ENCODE measurements around the gene LHX5. TPM values are rescaled to one million over a fixed set of nuclear protein-coding genes. Genes with fewer than 3 reads are reported as not detected.

LHX5 gene
- total RNA-seq, 1 donor = not detected

GRCh38 chr12:113465808-113466453 is 5.7 kb downstream of the LHX5 start:
- no peak overlapping the region for H3K4me3 ChIP-seq (ENCODE audit: low read depth, low read length)
- TF ChIP-seq CTCF (IDR thresholded peaks at IDR 0.05; ENCODE audit: insufficient read depth, low read length) = no peak
- DNase-seq (ENCODE audit: low read depth) = no peak

DNA sequence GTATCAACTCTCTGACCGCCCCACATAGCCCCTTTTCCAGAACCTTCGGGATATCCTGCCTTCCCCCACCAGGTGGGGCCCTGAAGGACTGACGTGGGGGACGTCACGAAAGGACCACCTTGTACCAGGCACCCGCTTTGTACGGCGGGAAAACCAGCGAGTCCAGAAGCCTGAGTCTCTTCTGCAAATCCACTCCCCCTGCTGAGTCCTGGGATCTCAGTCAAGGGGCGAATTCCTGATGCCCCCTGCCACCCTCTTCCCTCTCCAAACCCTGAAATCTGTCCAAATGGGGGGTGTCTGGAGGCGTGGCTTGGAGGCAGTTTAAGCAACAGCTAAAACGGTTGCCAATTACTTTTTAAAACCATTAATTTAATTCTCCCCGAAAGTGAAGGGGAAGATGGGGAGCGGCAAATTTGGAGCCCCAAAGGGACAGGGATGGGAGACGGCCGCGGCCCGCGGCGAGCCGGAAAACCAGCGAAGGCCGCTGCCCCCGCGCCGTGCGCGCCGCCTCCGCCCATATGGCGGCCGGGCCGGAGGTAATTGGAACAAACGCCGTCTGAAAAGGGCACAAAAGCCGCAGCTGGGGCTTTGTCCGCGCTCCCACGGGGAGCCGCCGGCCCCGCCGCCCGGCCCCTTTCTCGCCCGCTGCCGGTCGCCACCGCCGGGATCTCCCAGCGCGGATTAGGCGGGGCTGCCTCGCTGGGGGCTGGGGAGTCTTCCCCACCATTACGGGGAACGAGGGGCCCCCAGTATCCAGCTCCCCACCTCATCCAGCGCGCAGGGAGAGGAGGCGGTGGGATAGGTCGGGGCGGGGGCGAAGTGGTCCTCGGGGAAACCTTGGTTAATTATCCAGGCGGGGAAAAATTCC is 6.6 kb downstream of the LHX5 start:
- no peak for DNase-seq (ENCODE audit: low read depth)
- no peak overlapping the region for H3K4me3 ChIP-seq (ENCODE audit: low read depth, low read length)
- no peak for TF ChIP-seq CTCF (IDR thresholded peaks at IDR 0.05; ENCODE audit: insufficient read depth, low read length)

GRCh38 chr12:113464452-113464775 is 7.3 kb downstream of the LHX5 start:
- H3K4me3 ChIP-seq (ENCODE audit: low read depth, low read length) = no peak overlapping the region
- TF ChIP-seq CTCF (IDR thresholded peaks at IDR 0.05; ENCODE audit: insufficient read depth, low read length) = no peak
- no peak for DNase-seq (ENCODE audit: low read depth)

DNA sequence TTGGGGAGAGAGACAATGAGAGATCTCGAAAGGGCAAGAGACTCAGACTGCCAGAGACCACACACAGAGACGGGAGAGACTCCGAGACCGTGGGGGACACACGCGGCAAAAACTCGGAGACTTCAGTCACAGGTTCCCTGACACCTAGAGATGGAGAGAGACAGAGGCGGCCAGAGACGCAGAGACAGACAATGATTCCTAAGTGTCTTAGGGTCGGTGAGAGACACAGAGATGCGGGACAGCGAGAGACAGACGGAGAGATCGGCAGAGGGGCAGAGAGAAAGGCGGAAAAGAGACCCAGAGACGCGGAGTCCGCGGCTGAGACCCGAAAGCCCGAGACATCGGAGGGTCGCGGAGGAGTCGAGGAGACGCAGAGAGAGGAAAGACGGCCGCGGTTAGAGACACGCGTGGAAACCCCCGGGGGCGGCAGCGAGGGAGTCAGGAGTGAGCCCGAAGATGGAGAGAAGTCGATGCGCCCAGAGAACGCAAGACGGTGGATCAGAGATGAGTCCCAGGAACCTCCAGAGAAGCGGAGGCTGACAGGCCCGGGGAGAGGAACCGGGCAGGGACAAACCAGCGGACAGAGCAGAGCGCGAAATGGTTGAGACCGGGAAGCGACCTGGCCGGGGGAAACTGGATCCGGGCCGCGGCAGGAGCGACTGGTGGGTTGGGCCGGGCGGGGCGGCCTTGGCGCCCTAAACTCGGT is 7.8 kb downstream of the LHX5 start:
- TF ChIP-seq CTCF (IDR thresholded peaks at IDR 0.05; ENCODE audit: insufficient read depth, low read length) = no peak
- DNase-seq (ENCODE audit: low read depth) = no peak
- no peak overlapping the region for H3K4me3 ChIP-seq (ENCODE audit: low read depth, low read length)

- no peak for TF ChIP-seq CTCF (IDR thresholded peaks at IDR 0.05; ENCODE audit: insufficient read depth, low read length)
- no peak overlapping the region for H3K4me3 ChIP-seq (ENCODE audit: low read depth, low read length)
Observed at GRCh38 chr12:113462998-113463745, 8.5 kb downstream of the LHX5 start.

DNA sequence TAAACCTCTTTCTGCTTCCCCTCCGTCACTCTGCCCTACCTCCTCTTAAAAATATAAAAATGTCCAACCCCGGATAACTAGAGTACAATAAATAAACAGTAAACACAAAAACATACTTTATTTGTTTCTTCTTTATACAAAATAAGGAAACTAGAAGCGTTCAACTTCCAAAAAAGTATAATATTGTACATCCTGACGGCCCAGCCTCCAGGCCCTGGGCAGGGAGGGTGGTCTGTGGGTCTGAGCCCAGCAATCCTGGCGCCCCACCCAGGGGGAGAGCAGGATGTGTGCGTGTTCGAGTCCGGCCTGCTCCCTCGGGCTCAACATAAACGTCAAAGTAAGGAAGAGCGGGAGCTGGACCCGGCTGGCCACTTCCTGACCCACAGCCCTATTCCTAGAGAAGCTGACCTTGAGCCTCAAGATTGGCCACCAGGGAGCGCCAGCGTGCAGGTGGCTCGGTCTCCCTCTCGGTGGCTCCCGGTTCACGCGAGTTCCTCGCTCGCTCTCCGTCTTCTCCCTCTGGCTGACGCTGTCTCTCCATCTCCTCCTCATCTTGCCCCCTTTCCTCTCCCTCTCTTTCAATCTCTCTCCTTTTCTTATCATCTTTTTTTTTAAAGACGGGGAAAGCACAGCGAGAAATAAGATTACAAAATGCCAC is 9.4 kb downstream of the LHX5 start:
- TF ChIP-seq CTCF (IDR thresholded peaks at IDR 0.05; ENCODE audit: insufficient read depth, low read length) = peak; percentile 95
- peak; percentile 76 for DNase-seq (ENCODE audit: low read depth)
- peak overlapping the region; percentile 35 for H3K4me3 ChIP-seq (ENCODE audit: low read depth, low read length)

More at GRCh38 chr12:113462998-113463745, 8.5 kb downstream of the LHX5 start:
- no peak for DNase-seq (ENCODE audit: low read depth)

Data from fibroblast of the aortic adventitia (primary cell).